Ishikawa (cell line): ENCODE results near the gene PTPRN2.

Experiments used
- CEBPB ChIP-seq: IDR thresholded peaks from 2 replicates; pipeline ENCODE4 v1.6.1; 2012
- CREB1 ChIP-seq: IDR thresholded peaks from 2 replicates; pipeline ENCODE4 v1.6.1; 2012; ENCODE audit warnings: low read depth
- EGR1 ChIP-seq: IDR thresholded peaks from 2 replicates; pipeline ENCODE4 v1.6.1; 2012
- EP300 ChIP-seq: IDR thresholded peaks from 2 replicates; pipeline ENCODE4 v1.6.1; 2012; ENCODE audit warnings: borderline replicate concordance
- FOXM1 ChIP-seq: IDR thresholded peaks from 2 replicates; pipeline ENCODE4 v1.6.1; 2012; ENCODE audit warnings: low read depth, borderline replicate concordance
- NFIC ChIP-seq: IDR thresholded peaks from 2 replicates; pipeline ENCODE4 v1.6.1; 2012
- RAD21 ChIP-seq: IDR thresholded peaks from 2 replicates; pipeline ENCODE4 v1.6.1; 2012; ENCODE audit warnings: low read depth
- TAF1 ChIP-seq: IDR thresholded peaks from 2 replicates; pipeline ENCODE4 v1.6.1; 2012; ENCODE audit warnings: low read depth, mild to moderate bottlenecking
- TCF12 ChIP-seq: IDR thresholded peaks from 2 replicates; pipeline ENCODE4 v1.6.1; 2012; ENCODE audit warnings: low read depth
- TEAD4 ChIP-seq: IDR thresholded peaks from 2 replicates; pipeline ENCODE4 v1.6.1; 2012
- YY1 ChIP-seq: IDR thresholded peaks from 2 replicates; pipeline ENCODE4 v1.6.1; 2012; ENCODE audit warnings: low read depth
- ZBTB7A ChIP-seq: IDR thresholded peaks from 2 replicates; pipeline ENCODE4 v1.6.1; 2012; ENCODE audit warnings: low read depth
- TF ChIP-seq, protein P1 (sequence below): IDR thresholded peaks from 2 replicates; pipeline ENCODE4 v1.6.1; 2012
- TF ChIP-seq, protein P2 (sequence below): IDR thresholded peaks from 2 replicates; pipeline ENCODE4 v1.6.1; 2012; ENCODE audit warnings: low read depth, mild to moderate bottlenecking
- TF ChIP-seq, protein P3 (sequence below): IDR thresholded peaks from 2 replicates; pipeline ENCODE4 v1.6.1; 2012

Gene PTPRN2

DNA sequence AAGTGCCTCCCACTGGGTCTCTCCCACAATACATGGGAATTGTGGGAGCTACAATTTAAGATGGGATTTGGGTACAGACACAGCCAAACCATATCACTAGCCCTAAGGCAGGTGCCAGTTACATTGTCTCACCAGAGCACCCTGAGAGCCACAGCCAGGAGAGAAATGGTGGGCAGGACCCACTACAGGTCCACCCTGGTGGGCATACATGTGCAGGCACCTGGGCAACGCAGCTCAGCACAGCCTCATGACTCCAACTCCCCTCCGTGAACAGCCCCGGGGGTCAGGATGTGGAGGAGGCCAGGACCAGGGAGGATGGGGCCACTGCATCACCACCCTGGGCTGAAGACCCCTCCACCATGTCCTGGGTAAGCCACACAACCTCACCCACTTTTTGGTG lies 205.7 kb downstream of the PTPRN2 start:
- TF ChIP-seq NFIC (no peak), YY1 (no peak), TAF1 (no peak), CREB1 (no peak), EP300 (no peak), FOXM1 (no peak), RAD21 (no peak)
- TF ChIP-seq, protein P1, sequence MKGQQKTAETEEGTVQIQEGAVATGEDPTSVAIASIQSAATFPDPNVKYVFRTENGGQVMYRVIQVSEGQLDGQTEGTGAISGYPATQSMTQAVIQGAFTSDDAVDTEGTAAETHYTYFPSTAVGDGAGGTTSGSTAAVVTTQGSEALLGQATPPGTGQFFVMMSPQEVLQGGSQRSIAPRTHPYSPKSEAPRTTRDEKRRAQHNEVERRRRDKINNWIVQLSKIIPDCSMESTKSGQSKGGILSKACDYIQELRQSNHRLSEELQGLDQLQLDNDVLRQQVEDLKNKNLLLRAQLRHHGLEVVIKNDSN: no peak

DNA sequence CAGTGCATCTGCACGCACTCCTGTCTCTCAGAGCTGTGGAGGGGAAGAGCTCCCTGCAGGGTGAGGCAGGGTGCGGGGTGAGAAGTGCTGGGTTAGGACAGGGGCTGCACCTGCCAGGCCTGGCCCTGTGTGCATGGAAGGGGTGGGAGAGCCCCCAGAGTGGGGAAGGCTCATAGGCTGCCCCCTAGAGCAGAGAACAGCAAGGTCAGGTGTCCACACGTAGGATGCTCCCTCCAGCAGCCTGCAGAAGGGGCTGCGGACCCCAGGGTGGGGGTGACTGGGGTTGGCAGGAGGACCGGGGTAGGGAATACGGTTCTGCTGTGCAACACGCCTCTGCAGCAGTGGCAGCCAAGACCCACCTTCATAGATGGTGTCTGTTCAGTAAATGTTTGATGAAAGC lies 208.6 kb downstream of the PTPRN2 start:
- no peak for TF ChIP-seq ZBTB7A
- no peak for TF ChIP-seq CREB1
- TF ChIP-seq TCF12: no peak
- TF ChIP-seq, protein P2, sequence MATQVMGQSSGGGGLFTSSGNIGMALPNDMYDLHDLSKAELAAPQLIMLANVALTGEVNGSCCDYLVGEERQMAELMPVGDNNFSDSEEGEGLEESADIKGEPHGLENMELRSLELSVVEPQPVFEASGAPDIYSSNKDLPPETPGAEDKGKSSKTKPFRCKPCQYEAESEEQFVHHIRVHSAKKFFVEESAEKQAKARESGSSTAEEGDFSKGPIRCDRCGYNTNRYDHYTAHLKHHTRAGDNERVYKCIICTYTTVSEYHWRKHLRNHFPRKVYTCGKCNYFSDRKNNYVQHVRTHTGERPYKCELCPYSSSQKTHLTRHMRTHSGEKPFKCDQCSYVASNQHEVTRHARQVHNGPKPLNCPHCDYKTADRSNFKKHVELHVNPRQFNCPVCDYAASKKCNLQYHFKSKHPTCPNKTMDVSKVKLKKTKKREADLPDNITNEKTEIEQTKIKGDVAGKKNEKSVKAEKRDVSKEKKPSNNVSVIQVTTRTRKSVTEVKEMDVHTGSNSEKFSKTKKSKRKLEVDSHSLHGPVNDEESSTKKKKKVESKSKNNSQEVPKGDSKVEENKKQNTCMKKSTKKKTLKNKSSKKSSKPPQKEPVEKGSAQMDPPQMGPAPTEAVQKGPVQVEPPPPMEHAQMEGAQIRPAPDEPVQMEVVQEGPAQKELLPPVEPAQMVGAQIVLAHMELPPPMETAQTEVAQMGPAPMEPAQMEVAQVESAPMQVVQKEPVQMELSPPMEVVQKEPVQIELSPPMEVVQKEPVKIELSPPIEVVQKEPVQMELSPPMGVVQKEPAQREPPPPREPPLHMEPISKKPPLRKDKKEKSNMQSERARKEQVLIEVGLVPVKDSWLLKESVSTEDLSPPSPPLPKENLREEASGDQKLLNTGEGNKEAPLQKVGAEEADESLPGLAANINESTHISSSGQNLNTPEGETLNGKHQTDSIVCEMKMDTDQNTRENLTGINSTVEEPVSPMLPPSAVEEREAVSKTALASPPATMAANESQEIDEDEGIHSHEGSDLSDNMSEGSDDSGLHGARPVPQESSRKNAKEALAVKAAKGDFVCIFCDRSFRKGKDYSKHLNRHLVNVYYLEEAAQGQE: no peak

DNA sequence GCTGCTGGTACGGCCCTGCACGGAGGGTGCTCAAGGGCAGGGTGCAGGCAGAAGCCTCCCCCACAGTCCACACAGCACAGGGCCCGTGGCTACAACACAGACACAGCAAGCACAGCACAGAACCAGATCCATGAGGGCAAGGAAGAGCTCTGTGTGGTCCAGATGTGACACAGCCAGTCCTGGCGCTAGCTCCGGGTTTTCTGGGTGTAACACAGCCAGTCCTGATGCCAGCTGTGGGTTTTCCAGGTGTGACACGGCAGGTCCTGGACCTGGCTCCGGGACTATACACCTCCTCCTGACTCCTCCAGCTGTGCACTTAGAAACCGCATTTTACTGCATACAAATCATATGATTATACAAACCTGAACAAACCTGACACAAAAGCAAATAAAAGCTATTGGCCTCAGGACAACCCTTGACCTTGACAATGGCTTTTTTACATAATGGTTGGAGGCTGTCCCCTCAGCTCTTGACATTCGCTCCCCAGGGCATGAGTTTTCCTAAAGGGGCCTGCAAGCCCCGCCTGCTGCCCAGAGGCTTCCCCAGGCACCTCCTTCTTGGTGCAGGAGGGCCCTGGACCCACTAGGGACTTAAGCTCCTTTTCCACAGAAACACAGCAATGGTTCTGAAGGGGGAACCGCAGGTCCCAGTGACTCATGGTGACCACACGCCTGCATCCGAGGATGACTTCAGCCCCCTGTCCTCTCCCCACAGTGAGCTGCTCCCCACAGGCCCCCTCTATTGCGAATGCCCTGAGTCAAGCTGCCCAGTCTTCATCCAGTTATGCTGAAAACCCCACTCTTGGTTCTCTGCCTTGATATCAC lies 209.6 kb downstream of the PTPRN2 start:
- no peak for TF ChIP-seq TAF1
- TF ChIP-seq FOXM1: no peak
- TF ChIP-seq, protein P2: no peak
- TF ChIP-seq TEAD4: no peak
- no peak for TF ChIP-seq NFIC
- no peak for TF ChIP-seq CEBPB
- TF ChIP-seq RAD21: no peak
- no peak for TF ChIP-seq YY1
- no peak for TF ChIP-seq ZBTB7A
- no peak for TF ChIP-seq CREB1
- TF ChIP-seq, protein P3, sequence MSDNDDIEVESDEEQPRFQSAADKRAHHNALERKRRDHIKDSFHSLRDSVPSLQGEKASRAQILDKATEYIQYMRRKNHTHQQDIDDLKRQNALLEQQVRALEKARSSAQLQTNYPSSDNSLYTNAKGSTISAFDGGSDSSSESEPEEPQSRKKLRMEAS: no peak
- TF ChIP-seq EP300: no peak
- no peak for TF ChIP-seq EGR1
- TF ChIP-seq, protein P1: no peak
- no peak for TF ChIP-seq TCF12

DNA sequence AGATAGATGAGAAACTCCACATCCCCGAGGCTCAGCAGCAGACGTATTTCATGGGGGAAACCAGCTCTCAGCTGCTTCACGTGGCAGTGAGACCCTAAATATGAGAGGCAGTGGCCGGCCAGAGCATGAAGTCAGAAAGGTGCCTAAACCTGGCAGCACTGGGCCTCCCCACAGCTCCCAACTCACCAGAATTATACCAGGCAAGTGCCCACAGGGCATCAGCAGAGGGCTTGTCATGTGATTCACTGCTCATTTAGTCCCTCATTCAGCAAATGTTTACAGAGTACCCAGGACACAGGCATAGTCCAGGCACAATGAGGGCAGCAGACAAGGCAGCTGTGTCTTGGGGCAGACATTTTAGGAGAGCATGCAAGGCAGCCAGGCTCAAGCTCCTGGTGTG lies 212.6 kb downstream of the PTPRN2 start:
- TF ChIP-seq YY1 (no peak), ZBTB7A (no peak), FOXM1 (no peak), CREB1 (no peak), NFIC (no peak), TCF12 (no peak)
- TF ChIP-seq, protein P2: no peak

DNA sequence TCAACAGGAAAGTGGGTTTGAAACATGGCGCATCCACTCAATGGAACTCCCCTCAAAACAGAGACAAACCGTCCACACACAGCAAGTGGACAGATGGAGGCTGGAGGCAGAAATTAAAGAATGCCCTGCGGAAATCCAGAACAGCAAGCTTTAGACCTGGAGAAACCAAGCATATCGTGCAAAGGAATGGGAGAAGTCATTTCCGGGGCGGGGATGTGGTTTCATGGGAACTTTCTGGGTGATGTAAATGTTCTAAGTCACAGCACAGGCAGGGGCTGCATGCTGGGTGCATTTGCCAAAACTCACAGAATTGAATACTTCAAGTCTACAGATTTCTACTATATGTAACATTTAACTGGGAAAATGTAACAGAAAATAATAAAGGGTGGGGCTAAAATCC lies 213.0 kb downstream of the PTPRN2 start:
- TF ChIP-seq TEAD4 (no peak), CREB1 (no peak), EP300 (no peak), TCF12 (no peak), EGR1 (no peak), YY1 (no peak), ZBTB7A (no peak), TAF1 (no peak), RAD21 (no peak), FOXM1 (no peak), CEBPB (no peak), NFIC (no peak)
- TF ChIP-seq, protein P3: no peak
- TF ChIP-seq, protein P2: no peak
- TF ChIP-seq, protein P1: no peak
